Kidney (tissue), 14 donors: Measurements from ENCODE around the gene BMP10. TPM values are rescaled to one million over a fixed set of nuclear protein-coding genes. Genes with fewer than 3 reads are reported as not detected.

Source experiments
- DNase-seq, 5 donors: peaks; one replicate each; pipeline ENCODE4 v3.0.0-alpha.2; 2013 to 2020
- FAIRE-seq: peaks from 2 replicates; lab custom pipeline; 2012; peaks lifted over from hg19 to GRCh38; lab: Jason Lieb, UNC
- H3K27ac ChIP-seq, 2 donors: one replicate each; pipeline ENCODE4 v1.7.0; 2013; ENCODE audit warnings: low read depth in 2 of 2, low read length in 2 of 2, inconsistent platforms in 1 of 2
- H3K27me3 ChIP-seq: one replicate; pipeline ENCODE4 v1.7.1; 2013; ENCODE audit warnings: low read length, inconsistent platforms; ENCODE audit not compliant: control insufficient read depth, insufficient read depth
- H3K36me3 ChIP-seq, 3 donors: one replicate each; pipeline versions ENCODE4 v1.7.0 to v1.7.1; 2013; ENCODE audit warnings: low read length in 3 of 3, control low read depth in 1 of 3, inconsistent platforms in 1 of 3; ENCODE audit not compliant: insufficient read depth in 3 of 3, control insufficient read depth in 2 of 3
- H3K4me1 ChIP-seq, 3 donors: one replicate each; pipeline versions ENCODE4 v1.7.0 to v1.7.1; 2013; ENCODE audit warnings: low read length in 3 of 3, inconsistent platforms in 1 of 3, low read depth in 1 of 3; ENCODE audit not compliant: control insufficient read depth in 2 of 3, insufficient read depth in 2 of 3
- H3K4me3 ChIP-seq, 3 donors: one replicate each; pipeline versions ENCODE4 v1.7.0 to v1.8.1; 2013; ENCODE audit warnings: low read length in 3 of 3, control low read depth in 1 of 3, inconsistent platforms in 1 of 3
- H3K9ac ChIP-seq, 3 donors: one replicate each; pipeline versions ENCODE4 v1.7.0 to v1.7.1; 2013; ENCODE audit warnings: low read length in 3 of 3, control low read depth in 1 of 3, inconsistent platforms in 1 of 3
- H3K9me3 ChIP-seq, 3 donors: one replicate each; pipeline versions ENCODE4 v1.7.0 to v1.7.1; 2013; ENCODE audit warnings: low read length in 3 of 3, control low read depth in 1 of 3, inconsistent platforms in 1 of 3; ENCODE audit not compliant: control insufficient read depth in 2 of 3, insufficient read depth in 1 of 3
- intact Hi-C: fragments of 100-400 bp; cut with DNase I; formaldehyde crosslinking; loops from one replicate; pipeline ENCODE4 v1.11.1; 2022
- polyA plus RNA-seq: library from polyadenylated mRNA; stranded (reverse); fragments of 350-450 nt; fragmentation: Illumina TruSeq; extraction: RNeasy Lipid Tissue Mini Kit (QIAGEN cat#74804); gene quantifications from one replicate; pipeline ENCODE4 v1.2.3, GENCODE V29; 2014; ENCODE audit warnings: low read depth, low replicate concordance; ENCODE audit not compliant: insufficient read depth
- total RNA-seq: library from RNA; stranded (reverse); fragmentation: NEBNext Ultra II Directional; extraction: Animal tissue kit (Norgen Biotek cat#: 25700); gene quantifications from one replicate; pipeline ENCODE4 v1.2.1, GENCODE V29; 2021
- TF ChIP-seq, protein P1 (sequence below): IDR thresholded peaks from 3 replicates; pipeline ENCODE4 v1.5.1; 2012; ENCODE audit warnings: mild to moderate bottlenecking, moderate library complexity, borderline replicate concordance; ENCODE audit not compliant: insufficient read depth; ENCODE audit errors: extremely low read depth
- donor health status: control.
- donor health status: control.
- donor health status: control.
- donor health status: control.
- donor health status: control.
- donor health status: DM: yes; HTN: yes; CAD: no.
- donor health status: Normal renal cell carcinoma (clear cell type).

The BMP10 gene
- total and polyA plus RNA-seq, 2 donors from 2014 or later = not detected

DNA sequence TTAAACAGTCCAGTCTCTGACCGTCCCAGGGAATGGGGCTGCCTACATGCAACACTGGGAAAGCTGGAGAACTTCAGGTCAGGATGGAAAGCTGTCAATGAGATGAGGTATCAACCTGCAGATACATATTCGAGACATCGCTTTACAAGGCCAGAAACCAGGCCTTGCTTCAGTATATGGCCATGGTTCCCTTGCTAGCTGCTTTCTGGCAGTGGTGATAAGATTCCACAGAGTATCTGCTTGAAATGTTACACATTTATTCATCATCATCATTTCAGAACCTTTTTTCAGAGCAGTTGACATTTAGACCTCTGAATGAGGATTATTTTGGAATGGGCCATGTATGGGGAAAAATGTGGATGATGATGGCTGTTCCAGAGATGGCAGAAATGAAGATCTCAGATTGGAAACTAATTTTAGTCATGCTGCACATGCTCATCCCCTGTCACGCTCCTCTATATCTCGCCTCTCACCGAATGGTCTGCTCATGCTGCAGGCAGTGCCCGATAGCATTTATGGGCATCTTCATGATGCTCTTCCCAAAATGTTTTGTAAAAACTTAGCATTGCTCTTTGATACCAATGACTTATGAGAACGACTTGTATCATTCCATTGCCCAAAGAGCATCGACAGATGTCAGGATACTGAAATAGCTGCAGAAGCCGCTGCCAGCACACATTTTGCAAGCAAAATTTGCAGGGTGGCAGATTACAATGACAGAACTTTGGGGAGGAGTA, 14.0 kb upstream of the BMP10 start:
- Histone ChIP-seq H3K27ac (no peak overlapping the region), H3K36me3 (no peaks in the 10 kb centered on the region), H3K4me1 (peaks cover 0 to 3% (median 0%) of the 10 kb centered on the region in 3 donors), H3K27me3 (no peaks in the 10 kb centered on the region), H3K4me3 (no peak overlapping the region), H3K9ac (no peak overlapping the region), H3K9me3 (no peaks in the 10 kb centered on the region)
- intact Hi-C loops = no loop called here
- TF ChIP-seq, protein P1, sequence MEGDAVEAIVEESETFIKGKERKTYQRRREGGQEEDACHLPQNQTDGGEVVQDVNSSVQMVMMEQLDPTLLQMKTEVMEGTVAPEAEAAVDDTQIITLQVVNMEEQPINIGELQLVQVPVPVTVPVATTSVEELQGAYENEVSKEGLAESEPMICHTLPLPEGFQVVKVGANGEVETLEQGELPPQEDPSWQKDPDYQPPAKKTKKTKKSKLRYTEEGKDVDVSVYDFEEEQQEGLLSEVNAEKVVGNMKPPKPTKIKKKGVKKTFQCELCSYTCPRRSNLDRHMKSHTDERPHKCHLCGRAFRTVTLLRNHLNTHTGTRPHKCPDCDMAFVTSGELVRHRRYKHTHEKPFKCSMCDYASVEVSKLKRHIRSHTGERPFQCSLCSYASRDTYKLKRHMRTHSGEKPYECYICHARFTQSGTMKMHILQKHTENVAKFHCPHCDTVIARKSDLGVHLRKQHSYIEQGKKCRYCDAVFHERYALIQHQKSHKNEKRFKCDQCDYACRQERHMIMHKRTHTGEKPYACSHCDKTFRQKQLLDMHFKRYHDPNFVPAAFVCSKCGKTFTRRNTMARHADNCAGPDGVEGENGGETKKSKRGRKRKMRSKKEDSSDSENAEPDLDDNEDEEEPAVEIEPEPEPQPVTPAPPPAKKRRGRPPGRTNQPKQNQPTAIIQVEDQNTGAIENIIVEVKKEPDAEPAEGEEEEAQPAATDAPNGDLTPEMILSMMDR = no peak
- DNase-seq (no peak), FAIRE-seq (no peak)

DNA sequence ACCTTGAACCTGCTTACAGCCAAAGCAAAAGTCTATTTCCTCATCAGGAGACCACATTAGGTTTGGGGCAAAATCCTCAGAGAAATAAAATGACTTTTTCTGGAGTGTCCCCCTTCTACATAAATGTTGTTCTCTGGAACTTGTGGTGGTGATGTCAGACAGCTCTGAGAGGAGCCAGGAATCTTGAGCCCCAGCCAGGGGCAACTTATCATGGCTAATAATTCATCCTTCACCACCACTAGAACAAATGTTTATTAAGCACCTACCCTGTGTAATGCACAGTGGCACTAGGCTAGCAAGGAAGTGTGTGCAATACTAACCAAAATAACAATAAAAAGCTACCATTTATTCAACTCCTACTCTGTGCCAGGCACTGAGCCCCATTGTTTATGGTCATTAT, 9.0 kb upstream of the BMP10 start:
- H3K27me3 ChIP-seq = no peaks in the 10 kb centered on the region
- intact Hi-C loops = no loop called here
- H3K4me3 ChIP-seq = no peak overlapping the region
- H3K4me1 ChIP-seq = no peaks in the 10 kb centered on the region
- TF ChIP-seq, protein P1 = no peak
- no peaks in the 10 kb centered on the region for H3K36me3 ChIP-seq
- no peak overlapping the region for H3K9ac ChIP-seq
- no peak overlapping the region for H3K27ac ChIP-seq
- DNase-seq (no peak), FAIRE-seq (no peak)
- no peaks in the 10 kb centered on the region for H3K9me3 ChIP-seq

DNA sequence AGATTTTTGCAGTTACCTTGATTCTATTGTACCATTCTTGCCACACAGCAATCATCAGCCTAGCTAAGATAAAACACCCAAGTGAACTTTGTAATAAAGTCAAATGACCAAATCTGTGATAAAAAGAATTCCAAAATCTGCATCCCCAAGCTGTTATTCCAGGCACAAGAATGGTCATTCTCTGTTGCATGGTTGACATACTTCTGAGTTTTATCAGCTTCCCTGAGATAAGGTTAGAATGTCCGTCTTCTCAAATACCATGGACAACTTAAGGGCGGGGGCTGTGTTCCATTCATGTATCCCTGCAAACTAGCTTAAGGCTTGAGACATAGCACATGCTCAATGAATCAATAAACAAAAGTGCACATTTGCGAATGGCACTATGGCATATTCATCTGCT, 8.1 kb upstream of the BMP10 start:
- H3K9me3 ChIP-seq = no peaks in the 10 kb centered on the region
- FAIRE-seq = no peak
- H3K4me3 ChIP-seq = no peak overlapping the region
- DNase-seq = no peak
- TF ChIP-seq, protein P1 = no peak
- H3K36me3 ChIP-seq = no peaks in the 10 kb centered on the region
- H3K9ac ChIP-seq = no peak overlapping the region
- no peak overlapping the region for H3K27ac ChIP-seq
- intact Hi-C loops = no loop called here
- no peaks in the 10 kb centered on the region for H3K27me3 ChIP-seq
- no peaks in the 10 kb centered on the region for H3K4me1 ChIP-seq
